Forelimb muscle (tissue), 1 donor: ENCODE measurements around the gene ANKFN1. TPM values are rescaled to one million over a fixed set of nuclear protein-coding genes. Genes with fewer than 3 reads are reported as not detected.

Experiments used
- DNase-seq: peaks from one replicate; pipeline ENCODE4 v3.0.0-alpha.2; 2013; ENCODE audit warnings: low read depth
- polyA plus RNA-seq: library from polyadenylated mRNA; unstranded; fragments of 120-200 nt; gene quantifications from one replicate; pipeline ENCODE4 v1.2.1, GENCODE V29; 2013; ENCODE audit not compliant: insufficient read length

The ANKFN1 gene
- polyA plus RNA-seq, 1 donor: 2.8 TPM

DNA sequence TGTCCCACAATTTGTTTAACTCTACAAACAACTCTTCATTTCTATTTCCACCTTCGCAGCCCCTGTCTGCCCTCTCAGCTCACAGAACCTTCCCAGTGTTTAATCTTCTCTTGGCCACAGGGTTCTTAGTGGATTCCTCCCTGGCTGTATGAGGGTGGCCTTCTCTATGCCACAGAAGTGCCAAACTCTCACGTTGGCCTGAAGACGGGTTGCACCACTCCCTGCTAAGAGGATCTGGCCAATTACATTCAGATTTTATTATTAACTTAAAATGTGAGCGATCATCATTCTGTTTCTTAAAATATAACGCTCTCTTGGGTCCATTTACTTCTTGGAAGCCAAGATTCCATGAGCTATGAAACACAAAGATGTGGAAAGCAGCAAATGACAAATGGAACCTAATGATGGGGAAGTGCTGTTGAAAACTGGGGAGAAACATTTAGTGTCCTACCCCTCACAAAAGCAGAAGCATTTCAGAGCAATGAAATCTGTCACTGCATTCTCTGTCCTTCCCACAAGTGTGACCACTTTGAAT is 348.9 kb downstream of the ANKFN1 start:
- no peak for DNase-seq

DNA sequence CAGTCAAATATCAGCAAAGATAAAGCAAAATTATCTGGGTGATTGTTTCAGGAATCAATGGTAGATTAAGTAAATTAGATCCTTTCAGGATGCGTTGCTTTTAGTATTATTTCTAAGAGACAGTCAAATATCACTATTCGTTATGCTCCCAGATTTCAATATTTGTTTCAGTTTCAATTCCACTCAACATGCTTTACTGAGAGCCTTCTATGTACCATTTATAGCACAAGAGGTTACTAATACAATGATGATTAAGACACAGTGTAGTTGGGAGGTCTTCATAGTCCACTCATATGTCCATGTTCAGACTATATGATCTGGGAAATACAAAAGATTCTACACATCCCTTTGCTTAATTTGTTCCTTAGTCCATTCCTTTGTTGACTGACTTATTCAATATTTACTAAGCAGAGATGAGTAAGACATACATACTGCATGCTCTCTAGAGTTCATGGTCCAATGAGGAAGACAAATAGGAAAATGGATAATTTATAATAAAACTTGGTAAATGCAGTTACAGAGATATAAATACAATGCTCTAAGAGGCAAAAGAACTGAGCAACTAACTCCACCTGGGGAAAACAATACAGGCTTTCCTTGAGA is 352.0 kb downstream of the ANKFN1 start:
- no peak for DNase-seq

DNA sequence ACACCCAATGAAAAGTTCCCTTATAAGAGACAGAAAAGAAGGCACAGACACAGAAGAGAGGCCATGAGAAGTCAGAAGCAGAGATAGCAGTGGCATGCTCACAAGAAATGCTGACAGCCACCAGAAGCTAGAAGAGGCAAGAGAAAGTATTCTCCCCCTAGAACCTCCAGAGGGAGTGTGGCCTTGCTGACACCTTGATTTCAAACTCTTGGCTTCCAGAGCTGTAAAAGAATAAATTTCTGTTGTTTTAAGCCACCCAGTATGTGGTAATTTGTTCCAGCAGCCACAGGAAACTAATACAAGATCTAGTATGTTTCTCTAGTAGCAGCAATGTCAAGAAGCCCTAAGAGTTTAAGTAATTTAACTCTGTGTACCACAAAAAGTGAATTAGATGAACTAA is 353.1 kb downstream of the ANKFN1 start:
- no peak for DNase-seq

DNA sequence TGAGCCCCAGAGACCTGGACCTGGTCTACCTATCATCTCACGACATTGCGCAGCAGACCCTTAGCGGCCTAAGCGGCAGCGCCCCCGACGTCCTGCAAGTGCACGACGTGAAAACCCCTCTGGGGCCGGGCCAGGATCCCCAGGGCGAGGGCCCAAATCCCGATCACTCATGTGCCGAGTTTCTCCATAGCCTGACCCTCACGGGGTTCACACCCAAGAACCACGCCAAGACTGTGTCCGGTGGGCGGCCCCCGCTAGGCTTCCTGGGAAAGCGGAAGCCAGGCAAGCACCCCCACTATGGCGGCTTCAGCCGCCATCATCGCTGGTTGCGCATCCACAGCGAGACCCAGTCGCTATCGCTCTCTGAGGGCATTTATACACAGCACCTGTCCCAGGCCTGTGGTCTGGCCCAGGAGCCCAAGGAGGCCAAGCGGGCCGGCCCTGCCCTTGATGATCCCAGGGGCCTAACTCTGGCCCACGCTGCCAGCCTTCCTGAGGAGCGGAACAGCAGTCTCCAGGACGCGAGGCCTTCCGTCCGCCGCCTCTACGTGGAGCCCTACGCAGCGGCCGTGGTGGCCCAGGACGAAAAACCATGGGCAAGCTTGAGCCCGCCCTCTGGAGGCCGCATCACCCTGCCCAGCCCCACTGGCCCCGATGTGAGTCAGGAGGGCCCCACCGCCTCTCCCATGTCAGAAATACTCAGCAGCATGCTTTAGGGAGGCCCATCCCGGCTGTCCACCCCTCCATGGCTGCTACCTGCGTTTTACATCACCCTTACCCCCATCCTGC is 357.5 kb downstream of the ANKFN1 start:
- DNase-seq: no peak

DNA sequence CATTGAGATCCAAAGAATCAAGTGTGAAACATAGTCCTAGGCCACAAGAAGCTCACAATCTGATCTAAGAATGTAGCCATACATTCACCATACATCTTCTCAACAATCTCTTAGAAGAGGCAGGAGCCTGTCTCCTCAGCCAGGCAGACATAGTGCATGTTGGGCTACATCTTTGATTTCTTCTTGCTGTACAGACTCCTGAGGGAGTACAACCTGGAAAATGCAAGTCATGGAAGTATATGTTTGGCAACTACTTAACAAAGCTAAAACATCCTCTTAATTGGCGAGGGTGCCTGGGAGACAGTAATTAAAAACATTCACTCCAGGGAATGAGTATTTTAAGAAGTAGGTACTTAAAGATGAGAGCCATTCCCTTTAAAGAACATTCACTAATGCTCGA is 361.0 kb downstream of the ANKFN1 start:
- no peak for DNase-seq

DNA sequence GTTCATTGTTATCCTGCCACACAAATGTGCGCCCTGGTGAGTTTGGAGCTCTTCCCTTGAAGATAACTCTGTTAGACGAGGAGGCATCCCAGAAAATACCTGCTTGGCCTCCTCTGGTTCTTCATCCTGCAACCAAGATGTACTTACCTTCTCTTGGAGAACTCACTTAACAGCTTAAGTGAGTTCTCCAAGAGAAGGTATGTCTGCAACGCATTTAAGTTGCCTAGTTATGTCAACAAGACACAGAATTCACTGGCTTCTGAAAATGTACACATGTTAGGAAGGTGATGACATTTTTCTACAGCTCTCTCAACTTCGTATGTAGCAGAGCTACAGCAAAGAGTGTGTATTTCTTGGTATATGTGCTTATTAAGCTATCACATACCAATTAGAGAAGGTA is 361.6 kb downstream of the ANKFN1 start:
- no peak for DNase-seq

DNA sequence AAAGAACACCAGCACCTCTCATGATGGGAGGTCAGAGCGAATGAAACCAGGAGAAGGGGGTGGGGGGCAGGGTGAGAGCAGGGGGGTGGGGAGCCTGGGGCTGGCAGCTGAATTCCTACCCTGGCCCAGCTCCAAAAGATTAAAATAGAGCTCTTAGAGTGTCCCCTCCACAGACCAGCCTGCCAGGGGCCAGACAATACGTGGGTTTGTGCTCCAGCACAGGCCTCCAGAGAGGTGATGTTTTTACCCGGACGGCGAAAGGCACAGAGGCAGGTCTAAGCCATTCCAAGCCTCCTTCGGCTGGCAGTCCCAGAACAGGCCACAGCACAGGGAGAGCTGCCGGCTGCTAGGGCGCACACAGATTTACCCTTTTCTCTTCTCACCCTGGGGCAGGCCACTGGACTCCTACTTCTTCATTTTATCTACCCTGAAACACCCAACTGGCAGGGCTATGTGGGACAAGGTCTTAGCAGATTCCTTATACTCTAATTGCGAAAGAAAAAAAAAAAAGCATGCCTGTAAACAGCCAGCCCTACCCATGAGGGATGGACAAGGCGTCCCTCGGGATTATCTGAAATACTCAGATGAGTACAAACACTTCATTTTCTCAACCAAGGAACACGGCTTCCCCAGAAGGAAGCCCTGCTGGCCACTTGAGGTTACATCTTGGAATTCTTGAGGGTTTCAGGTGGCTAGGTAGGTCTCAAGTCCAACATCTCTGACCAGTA is 368.3 kb downstream of the ANKFN1 start:
- no peak for DNase-seq

DNA sequence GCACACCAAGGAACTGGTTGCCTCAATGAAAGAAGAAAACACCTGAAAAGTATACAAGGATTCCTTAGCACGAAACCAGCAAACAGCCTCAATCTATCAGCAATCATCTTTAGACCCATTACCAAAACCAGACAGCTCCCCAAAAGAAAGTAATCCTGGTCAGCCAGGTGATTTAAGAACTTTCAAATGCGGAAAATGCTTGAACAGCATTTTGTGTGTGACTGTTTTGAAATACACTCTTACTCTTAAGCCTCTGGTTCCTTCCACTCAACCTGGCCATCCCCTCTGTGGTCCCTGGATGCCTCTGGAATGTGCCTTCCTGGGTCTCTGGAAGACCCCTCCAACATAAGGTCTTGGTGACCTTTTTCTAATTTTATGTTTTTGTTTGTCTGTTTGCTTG is 369.8 kb downstream of the ANKFN1 start:
- DNase-seq: no peak

DNA sequence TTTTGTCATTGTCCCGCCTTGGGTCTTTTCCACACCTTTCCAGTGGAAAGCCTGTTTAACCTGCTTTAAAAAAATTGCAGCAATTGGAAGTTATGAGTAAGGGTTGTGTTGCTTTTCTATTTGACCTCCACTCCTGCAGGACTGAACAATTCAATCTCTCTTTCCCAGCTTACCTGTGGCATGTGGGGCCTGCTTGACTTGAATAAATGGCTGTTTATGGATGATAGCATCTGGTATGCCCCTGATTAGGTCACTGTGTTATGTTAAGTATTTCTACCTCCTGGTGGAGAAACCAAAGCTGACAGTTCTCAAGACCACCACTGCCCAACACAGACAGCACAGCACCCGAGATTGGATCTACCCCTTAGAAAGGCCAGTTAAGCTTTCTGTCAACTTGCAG is 375.4 kb downstream of the ANKFN1 start:
- no peak for DNase-seq

DNA sequence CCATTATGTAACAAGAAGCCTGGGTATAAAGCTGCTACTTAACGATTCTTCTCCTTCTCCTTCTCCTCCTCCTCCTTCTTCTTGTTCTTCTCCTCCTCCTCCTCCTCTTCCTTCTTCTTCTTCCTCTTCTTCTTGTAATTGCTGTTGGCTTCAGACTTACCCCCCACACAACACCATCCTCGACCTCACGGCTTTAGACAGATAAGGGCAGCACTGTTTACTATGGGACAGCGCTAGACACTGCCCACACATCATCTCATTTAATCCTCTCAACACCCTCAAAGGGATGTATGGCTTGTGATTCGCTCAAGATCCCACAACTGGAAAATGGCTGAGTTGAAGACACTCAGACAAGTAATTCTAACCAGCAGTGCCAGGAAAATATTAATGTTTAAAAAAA is 379.7 kb downstream of the ANKFN1 start:
- no peak for DNase-seq

DNA sequence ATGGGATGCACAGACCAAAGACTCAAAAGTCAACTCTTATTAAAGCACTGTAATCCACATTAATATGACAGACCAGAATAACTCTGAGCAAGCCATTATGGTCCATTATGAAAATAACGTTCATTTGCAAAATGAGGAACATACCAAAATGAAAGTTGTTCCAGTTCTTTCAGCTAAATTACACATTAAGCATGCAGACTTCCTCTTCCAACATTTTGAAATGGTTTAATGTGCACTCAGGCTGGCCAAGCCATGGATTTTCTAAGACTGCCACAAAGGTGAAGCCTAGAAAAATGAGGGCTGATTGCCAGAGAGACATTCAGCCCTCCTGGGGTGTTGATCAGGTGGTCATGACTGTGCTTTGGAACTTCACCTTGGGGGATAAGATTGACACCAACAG is 383.5 kb downstream of the ANKFN1 start:
- DNase-seq: no peak

DNA sequence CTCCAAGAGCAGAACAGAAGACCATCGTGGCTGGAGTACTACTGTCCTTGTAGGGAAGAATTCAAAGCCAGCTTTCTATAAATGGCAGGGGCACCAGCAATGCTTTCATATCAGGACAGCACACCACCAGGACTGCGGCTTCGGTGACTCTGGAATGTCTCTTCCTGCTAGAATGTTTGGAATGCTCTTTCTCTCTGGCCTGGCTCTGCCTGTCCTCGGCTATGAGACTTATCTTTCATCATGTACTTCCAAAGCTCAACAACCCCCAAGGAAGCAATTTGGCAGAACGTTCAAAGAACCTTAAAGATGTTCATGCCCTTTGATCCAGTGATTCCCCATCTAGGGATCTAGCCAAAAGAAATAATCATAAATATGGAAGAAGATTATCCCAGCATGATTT is 387.6 kb downstream of the ANKFN1 start:
- no peak for DNase-seq

DNA sequence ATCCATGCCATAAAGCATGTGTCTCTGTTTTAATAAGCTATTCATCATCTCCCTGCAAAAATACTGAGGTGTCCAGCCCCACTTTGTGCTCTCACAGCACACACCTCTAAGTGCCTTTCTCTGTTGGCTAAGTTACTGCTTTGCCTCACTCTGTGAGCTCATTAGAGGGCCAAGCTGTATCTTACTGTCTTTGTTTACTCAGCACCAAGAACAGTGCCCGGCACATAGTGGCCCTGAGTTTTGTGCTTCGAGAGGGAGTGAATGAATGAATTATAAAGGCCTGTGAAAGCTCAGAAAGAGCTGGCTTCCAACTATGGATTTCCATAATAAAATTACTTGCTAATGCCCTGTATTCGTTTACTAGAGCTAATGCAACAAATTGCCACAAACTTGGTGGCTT is 390.0 kb downstream of the ANKFN1 start:
- DNase-seq: no peak

DNA sequence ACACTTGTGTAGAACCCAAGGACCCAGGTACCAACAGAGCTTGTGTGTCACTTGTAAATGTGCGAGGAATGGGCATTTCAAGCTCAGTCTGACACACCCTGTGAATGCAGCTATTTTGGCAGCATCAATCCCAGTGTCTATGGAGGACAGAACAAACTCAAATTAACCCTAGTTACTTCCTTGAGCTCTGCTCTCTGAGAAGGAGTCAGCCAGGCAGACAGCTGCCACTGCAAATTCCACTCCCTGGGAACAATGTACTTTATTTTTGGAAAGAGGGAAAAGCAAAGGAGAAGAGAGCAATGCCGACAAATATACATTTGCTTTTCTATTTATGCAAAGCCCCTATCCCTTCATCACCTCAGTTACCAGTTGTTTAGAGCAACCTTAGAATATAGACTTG is 391.8 kb downstream of the ANKFN1 start:
- no peak for DNase-seq

DNA sequence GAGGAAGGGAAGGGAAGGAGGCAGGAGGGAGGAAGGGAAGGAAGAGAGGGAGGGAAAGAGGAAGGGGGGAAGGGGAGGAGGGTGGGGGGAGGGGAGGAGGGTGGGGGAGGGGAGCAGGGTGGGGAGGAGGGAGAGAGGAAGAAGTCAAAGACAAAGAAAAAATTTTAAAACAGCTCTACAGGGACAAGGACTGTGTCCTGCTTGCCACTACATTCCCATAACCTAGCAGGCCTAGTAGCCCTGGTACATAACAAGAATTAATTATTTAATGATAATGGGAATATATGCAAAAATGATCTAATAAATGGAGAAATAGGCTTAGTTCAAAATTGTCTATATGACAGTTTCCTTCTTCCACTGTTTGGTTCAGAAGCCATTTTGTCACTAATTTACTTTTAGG is 392.7 kb downstream of the ANKFN1 start:
- no peak for DNase-seq

DNA sequence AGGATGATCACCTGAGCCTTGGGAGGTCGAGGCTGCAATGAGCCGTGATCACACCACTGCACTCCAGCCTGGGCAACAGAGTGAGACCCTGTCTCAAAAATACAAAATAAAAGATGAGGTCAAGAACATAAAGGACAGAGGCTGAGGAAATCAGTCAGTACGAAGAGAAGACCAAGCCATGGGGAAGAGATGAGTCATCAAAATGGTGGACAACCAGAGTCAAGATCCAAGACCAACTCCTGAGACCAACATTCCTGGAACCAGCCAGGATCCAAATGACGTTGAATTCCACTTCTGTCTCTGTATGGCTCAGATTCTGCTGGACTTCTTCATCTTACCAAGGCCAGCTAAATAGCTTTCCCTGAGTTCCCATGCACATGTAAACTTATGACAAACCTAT is 395.4 kb downstream of the ANKFN1 start:
- no peak for DNase-seq

DNA sequence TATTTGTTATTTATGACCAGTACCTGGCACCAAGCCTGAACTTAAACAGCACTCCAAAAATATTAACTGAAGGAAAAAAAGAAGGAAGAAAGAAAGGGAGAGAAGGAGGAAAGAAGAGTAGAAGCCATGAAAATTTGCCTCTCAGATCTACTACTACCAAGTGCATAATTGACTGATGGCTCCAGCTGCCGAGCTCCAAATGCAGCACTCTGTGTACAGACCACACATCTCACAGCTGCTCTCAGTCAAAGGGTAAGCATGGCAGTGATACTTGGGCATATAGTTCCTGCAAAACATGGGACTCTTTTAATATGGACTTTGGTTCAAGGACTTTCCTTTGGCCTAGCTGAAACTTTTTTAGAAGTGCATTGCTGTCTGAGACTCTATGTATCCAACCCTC is 396.2 kb downstream of the ANKFN1 start:
- DNase-seq: no peak

DNA sequence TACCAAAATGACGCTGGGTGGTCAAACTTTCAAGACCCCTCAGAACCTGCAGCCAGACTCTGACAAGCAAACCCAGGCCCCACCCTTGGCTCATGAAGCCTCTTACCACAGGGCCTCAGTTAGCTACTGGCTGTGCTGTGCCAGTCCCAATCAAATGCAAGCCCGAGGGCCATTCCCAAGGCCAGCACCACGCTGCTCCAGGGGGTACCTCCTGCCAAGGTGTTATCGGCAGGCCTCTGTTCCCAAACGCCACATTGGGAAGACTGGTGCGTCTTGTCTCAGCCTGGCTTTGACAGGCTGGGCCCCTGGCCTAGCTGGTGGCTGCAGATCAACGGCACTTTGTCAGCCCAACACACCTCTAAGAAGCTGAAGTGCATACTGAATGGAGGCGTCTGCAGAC is 404.4 kb downstream of the ANKFN1 start:
- no peak for DNase-seq

DNA sequence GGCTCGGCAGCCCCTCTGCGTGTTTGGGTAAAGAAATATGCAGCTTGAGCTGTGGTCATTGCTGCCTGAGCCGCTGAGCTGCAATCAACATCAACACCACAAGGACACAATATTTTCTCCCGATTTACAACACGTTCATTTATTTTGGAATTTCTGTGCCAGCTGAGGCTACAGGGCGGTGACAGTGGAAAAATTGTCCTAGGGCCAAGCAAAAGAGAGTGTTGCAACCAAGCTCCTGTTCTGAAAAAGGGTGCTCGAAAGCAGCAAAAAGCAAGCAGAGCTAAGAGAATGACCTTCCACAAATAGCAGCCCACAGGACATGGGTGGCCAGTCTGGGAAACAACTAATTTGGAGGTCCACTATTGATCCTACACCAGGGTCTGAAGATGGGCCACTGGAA is 404.8 kb downstream of the ANKFN1 start:
- DNase-seq: no peak
